ENCODE data around the gene AADACL4. TPM values are rescaled to one million over a fixed set of nuclear protein-coding genes. Genes with fewer than 3 reads are reported as not detected.
A peak's percentile ranks its signal among the peaks of the same experiment; 100 is the strongest.

AADACL4 gene
- total and polyA plus RNA-seq, 9 of the 15 experiments (the other 6 are each of a cell fraction or from before 2014, with no cell fraction given), result not detected

DNA sequence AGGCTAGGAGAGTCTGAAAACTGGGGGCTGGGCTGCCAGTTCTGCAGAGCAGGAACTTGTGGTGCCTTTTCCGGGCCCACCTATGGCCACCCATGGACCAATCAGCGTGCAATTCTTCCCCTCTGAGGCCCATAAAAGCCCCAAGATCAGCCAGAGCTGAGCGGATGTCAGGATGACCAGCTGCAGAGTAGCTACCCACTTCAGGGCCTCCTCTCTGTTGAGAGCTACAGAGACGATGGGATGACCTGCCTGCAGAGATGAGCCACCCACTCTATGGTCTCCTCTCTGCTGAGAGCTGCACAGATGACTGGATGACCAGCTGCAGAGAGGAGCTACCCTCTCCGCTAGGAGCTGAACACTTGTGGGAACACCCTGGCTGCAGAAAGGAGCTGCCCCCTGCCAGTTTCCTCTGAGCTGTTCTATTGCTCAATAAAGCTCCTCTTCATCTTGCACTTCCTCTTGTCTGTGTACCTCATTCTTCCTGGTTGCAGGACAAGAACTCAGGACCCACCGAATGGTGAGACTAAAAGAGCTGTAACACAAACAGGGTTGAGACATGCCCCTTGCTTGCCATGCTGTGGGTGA lies 12.8 kb upstream of the AADACL4 start (continued):
- TF ChIP-seq, protein P1, sequence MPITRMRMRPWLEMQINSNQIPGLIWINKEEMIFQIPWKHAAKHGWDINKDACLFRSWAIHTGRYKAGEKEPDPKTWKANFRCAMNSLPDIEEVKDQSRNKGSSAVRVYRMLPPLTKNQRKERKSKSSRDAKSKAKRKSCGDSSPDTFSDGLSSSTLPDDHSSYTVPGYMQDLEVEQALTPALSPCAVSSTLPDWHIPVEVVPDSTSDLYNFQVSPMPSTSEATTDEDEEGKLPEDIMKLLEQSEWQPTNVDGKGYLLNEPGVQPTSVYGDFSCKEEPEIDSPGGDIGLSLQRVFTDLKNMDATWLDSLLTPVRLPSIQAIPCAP (CRISPR knock-in tag; IDR thresholded peaks at IDR 0.05; ENCODE audit: borderline replicate concordance), result no peak
- peak; percentile 86; the same call in 1 of the 2 replicates for TF ChIP-seq CBX5 (IDR thresholded peaks at IDR 0.05; ENCODE audit: borderline replicate concordance, low read depth)
- TF ChIP-seq ZNF408 (CRISPR knock-in tag; IDR thresholded peaks at IDR 0.05; ENCODE audit: low read depth), result no peak

DNA sequence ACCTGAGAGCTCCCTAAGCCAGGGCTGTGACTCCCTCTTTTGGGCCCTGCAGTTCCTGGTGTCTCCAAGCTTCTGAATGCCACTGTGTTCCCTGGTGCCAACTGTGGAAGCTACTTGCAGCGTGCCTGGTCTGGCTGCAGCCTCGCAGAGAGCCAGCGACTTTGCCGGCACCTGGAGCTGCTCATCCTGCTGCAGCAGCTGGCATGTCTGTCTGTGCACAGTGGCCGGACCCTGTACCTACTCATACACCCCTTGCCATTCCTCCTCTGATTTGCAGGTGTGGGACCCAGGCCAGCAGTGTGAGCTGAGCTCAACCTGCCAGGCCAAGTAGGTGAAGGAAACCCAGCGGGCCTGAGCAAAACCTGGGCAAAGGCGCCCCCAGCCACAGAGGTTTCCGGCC lies 12.3 kb upstream of the AADACL4 start:
- WGBS (ENCODE audit: insufficient coverage, low coverage, missing lambda C conversion rate), result 16% methylated on average over 8 of the region's 8 CpGs
- BruUV-seq (replicated peaks), result no TSS peak

More for the DNA sequence above, 12.3 kb upstream of the AADACL4 start:
- H2AFZ ChIP-seq (ENCODE audit: low read depth, low read length), result no peak overlapping the region
- no peak overlapping the region for H3K4me2 ChIP-seq (ENCODE audit: insufficient read depth, low read length)
- no peak overlapping the region for H3K9ac ChIP-seq (ENCODE audit: insufficient read depth in 1 of 2, low read depth in 2 of 2, low read length in 2 of 2)
- in situ Hi-C loops (cut with MboI) (no loop called here), intact Hi-C loops (cut with micrococcal nuclease) (no loop called here)
- TF ChIP-seq SRSF1 (IDR thresholded peaks at IDR 0.05; ENCODE audit: low read depth, low read length) (no peak), HNRNPH1 (optimal IDR thresholded peaks at IDR 0.05; ENCODE audit: low read depth, low read length) (no peak), ZNF76 (CRISPR knock-in tag; IDR thresholded peaks at IDR 0.05; ENCODE audit: borderline replicate concordance) (no peak), GABPB2 (CRISPR knock-in tag; conservative IDR thresholded peaks at IDR 0.05) (no peak), FOXO4 (CRISPR knock-in tag; IDR thresholded peaks at IDR 0.05) (no peak), DACH1 (IDR thresholded peaks at IDR 0.05; ENCODE audit: partially characterized antibody) (no peak), EHMT2 (IDR thresholded peaks at IDR 0.05) (no peak)
- TF ChIP-seq, protein P2, sequence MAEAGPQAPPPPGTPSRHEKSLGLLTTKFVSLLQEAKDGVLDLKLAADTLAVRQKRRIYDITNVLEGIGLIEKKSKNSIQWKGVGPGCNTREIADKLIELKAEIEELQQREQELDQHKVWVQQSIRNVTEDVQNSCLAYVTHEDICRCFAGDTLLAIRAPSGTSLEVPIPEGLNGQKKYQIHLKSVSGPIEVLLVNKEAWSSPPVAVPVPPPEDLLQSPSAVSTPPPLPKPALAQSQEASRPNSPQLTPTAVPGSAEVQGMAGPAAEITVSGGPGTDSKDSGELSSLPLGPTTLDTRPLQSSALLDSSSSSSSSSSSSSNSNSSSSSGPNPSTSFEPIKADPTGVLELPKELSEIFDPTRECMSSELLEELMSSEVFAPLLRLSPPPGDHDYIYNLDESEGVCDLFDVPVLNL (CRISPR knock-in tag; IDR thresholded peaks at IDR 0.05; ENCODE audit: low read depth), result no peak
- H3K27me3 ChIP-seq (ENCODE audit: control insufficient read depth in 2 of 2, insufficient read depth in 2 of 2, low read length in 2 of 2), result peaks cover 2 to 14% of the 10 kb centered on the region in 2 experiments; a peak in 2 of 5 replicates
- H3K79me2 ChIP-seq (ENCODE audit: control insufficient read depth, insufficient read depth, low read length), result no peaks in the 10 kb centered on the region
- H4K20me1 ChIP-seq (replicated peaks; ENCODE audit: control insufficient read depth, insufficient read depth, low read length), result no peaks in the 10 kb centered on the region
- ChIA-PET CTCF (ENCODE audit: low intra/inter-chr PET ratio) (interaction anchor here (0.6 kb wide), 1 partner anchor 305 kb away, joined by 4 read pairs; no protein-coding TSS in a partner anchor), POLR2A (interaction anchor here (0.7 to 1.6 kb wide), 4 partner anchors 8 to 258 kb away, joined by 4 to 14 read pairs (median 4); partner anchors contain the start of gene DHRS3)
- ATAC-seq (no peak), DNase-seq (ENCODE audit: extremely low read depth in 1 of 4, low spot score in 3 of 4) (no peak), FAIRE-seq (no peak)
- H3K4me1 ChIP-seq (replicated peaks in 1 of 2; ENCODE audit: control insufficient read depth in 2 of 2, insufficient read depth in 2 of 2, low read length in 2 of 2), result peaks cover 3 to 11% of the 10 kb centered on the region in 2 experiments; a peak in 4 of 5 replicates
- H3K9me3 ChIP-seq (replicated peaks; ENCODE audit: control insufficient read depth, insufficient read depth, low read depth, low read length), result no peaks in the 10 kb centered on the region
- H3K4me3 ChIP-seq, result no peak overlapping the region
- no peaks in the 10 kb centered on the region for H3K9me1 ChIP-seq (ENCODE audit: control insufficient read depth, insufficient read depth, low read length)
- H3K27ac ChIP-seq (ENCODE audit: extremely low read depth, low read depth, low read length), result no peak overlapping the region
- no peaks in the 10 kb centered on the region for H3K36me3 ChIP-seq (ENCODE audit: control insufficient read depth, insufficient read depth, low read length)

Data from K562 (cell line).